HG03159 (cell line): ENCODE data around the gene PACS2.
"Not testable (repeated sequence)": the region's sequence is repeated elsewhere in the genome, so short reads cannot be mapped to it uniquely, and the experiment has no call there.

Experiments
- ATAC-seq: cut with Tn5 transposase; IDR thresholded peaks from one replicate; pipeline ENCODE4 v1.9.1; 2021; ENCODE audit warnings: mild to moderate bottlenecking, moderate library complexity; ENCODE audit not compliant: unreplicated experiment

PACS2 gene

DNA sequence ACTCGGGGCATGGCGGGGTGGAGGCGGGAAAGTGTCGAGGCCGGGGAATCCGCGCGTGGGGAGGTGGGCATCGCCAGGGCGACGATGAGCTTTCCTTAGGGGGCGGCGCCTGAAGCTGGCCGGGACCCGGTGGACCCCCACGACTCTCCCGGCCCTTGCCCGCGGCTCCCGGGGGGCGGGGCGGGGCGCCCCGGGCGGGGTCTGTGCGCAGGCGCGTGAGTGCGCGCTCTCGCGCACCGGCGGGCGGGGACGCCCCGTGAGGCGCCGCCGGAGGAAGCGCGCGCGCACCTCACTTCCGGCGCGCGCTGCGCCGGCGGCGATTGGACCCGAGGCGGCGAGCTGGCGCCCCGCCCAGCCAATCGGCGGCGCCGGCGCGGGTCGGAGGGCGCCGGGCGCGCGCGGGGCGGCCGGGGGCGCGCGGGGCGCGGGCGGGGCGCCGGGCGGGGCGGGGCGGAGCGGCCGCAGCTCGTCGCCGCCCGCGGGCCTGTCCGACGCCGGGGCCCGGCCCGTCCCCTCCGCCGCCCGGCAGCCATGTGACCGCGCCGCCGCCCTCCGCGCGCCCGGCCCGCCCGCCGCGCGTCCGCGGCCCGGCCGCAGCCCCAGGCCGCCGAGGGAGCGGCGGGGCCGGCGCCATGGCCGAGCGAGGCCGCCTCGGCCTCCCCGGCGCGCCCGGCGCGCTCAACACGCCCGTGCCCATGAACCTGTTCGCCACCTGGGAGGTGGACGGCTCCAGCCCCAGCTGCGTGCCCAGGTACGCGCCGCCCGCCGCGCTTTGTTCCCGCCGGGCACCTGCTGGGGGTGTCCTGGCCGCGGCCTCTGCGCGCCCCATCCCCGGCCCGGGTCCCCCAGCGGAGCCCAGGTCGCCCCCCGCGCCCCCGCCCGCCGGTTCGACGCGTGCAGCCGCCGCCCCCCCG is at the start of gene PACS2:
PACS2 (plus strand) TSS at position 462 of the 914 bp plus-strand sequence; CDS start at position 633, 171 bp downstream.
- ATAC-seq, result peak; percentile 56

DNA sequence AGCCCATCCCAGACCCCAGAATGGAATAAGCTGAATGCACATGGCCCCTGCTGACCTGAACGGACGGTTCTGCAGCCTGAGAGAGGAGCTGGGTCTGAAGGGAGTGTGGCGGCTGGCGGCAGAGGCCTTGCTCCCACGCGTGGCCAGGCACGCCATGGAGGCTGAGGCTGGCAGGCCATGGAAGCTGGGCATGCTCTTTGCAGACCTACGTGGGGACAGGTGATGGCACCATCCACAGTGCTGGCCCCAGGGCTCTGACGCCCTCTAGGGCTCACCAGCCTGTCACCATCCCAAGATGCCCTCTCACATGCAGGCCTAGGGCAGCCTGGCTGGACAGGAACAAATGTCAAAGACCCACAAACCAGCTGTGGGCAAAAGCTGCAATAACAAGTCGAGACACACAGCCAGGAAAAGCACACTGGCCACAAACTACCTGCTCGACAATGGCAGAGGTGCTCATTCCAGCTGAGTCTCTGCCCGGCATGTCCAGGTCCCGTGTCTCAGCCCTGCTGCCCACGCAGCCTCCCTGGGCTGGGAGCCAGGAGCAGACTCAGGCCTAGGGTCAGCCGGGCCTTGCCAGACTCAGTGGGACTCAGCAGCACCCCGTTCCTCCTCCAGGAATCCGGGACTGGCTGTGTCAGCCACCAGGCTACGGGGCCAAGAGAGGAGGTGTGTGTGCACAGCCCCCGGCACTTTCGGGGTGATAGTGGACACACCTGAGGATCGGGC is 46.6 kb upstream of the PACS2 start:
- no peak for ATAC-seq

DNA sequence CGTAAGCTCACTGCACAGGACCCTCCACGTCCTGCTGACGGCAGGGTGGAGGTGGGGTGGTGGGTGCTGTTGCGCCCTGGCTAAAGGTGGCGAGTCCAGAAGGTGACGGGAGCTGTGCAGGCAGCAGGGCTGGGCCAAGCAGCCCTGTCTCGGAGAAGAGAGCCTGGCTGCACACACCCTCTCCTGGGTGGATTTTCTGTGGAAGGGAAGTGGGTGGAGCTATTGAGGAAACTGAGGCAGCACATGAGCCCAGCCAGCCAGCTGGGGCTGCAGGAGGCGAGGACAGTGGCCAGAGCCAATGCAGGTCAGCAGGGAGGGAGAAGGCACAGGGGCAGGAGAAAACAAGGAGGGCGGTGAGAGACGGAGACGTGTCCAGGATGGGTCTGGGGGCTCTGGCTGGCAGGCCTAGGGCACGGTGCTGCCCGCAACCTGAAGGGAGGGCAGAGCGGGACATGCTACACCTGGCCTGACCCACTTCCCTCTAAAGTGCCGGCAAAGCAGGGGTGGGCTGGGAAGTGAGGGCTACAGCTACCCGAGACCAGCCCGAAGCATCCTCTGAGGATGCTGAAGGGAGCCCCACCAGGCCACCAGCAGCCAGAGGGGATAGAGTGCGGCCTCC is 45.7 kb upstream of the PACS2 start:
- ATAC-seq, result no peak

DNA sequence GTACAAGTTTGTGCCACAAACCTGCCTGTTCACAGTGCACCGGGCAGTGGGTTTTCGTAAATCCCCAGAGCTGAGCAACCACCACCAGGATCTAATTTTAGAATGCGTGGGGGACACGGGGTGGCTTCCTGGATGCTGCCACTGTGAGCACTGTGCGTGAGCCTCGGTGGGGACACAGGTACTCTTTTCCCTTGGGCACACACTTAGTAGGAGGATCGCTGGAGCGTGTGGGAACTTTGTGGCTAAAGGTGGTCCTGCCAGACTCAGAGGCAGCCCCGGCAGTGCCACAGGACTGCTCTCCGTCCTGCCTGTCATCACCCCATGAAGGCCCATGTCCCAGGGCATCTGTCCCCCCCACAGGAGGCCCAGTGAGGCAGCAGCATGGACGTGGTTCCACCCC is 45.1 kb upstream of the PACS2 start:
- no peak for ATAC-seq

DNA sequence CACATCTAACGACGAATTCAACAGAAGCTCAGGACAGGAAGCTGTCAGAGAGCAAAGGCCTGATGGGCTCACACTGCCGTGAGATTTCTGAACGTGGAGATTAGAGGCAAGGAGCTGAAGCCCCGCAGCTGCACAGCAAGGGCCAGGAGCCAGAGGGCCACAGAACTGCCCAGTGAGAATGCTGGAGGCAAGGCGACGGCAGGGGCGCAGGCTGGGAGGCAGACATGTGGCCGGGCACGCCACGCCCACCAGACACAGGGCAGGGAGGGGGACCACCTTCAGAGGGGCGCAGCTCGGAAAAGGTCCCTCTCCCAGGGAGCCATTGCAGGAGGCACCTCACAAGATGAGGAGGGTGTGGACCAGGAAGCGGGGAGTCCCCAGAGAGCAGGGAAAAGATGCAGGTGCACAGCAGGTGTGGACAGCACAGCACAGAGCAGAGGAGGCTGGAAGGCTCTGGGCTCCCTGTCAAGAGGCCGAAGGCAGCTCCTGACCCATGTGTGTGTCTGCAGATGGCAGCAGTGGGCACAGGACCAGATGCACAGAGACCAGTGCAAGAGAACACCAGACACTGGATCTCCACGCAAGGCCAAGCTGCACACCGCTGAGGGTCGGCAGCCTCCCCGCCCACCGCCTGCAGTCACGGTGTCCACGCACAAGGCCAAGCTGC is 43.2 kb upstream of the PACS2 start:
- ATAC-seq, result no peak

DNA sequence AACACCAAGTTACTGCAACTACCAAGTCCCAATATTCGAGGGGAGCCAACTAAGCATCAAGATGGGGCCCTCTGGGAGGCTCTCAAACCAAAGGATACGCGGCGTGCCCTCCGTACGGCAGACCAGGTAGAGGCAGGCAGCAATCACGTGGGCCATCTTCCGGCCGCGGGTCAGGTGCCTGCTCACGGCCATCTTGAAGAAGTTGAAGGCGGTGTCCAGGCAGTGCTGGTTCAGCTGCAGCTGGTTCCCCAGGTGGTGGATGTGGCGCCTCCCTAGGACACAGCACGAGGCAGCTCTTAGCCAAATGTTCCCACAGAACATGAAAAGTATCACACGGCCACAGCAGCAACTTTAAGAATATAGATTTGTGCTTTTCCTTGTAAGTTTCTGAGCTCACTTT is 41.9 kb upstream of the PACS2 start:
- ATAC-seq, result no peak

DNA sequence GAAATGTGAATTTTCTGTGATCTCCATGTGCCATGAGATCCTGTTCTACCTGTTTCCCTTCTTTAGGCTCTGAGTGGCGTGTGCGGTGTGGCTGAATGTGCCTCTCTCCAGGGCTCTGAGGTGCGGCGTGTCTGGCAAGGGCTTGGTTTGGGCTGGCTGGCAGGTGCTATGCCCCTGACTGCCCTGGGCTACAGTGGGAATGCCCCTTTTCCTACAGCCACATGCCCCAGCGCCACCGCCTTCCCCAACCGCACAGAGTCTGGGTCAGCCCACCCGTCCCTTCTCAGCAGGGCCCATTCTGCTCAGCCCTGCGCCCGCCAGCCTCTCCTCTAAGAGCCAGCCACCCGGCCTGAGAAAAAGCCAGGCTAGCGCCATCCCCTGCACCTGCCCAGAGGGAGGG is 41.5 kb upstream of the PACS2 start:
- no peak for ATAC-seq

DNA sequence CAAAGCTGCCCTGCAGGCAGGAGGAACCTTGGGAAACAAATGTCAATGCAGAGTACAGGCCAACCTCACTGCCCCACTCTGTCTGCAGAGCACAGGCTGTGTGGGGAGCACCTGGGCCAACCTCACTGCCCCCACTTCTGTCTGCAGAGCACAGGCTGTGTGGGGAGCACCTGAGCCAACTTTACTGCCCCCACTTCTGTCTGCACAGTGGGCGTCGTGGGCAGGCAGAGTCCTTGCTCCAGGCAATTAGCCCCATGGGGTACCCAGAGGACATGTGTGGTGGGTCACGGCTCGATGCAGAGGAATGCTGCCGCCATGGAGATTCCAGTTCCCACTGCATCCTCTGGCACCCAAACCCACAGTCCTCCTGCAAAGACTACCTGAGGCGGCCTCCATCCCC is 39.9 kb upstream of the PACS2 start:
- ATAC-seq, result no peak

DNA sequence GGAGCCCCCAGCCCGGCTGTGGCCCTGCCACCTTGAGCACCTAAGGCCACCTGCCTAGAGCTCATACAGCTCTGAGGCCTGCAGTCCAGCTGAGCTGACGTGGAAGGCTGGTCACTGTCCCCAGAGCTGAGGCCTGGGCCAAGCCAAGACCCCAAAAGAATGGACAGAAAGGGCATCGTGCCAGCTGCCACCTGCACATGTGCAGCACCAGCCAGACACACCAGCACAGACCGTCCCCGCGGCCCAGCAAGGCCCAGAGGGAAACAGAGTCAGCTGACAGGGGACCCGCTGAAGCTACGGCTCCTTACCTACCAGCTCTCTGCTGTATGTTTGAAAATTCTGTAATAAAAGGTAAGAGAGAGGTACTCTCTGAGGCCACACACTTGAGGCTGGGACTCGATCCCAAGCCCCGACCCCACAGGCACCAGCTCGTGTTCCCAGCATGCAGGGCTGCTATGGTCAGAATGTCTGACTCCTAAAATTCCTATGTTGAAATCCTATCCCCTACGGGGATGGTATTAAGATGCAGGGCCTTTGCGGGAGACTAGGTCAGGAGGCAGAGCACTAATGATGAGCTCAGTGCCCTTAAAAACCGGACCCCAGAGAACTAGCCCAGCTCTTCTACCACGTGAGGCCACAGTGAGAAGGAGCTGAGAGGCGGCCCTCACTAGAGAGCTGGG is 39.1 kb upstream of the PACS2 start:
- ATAC-seq, result no peak

DNA sequence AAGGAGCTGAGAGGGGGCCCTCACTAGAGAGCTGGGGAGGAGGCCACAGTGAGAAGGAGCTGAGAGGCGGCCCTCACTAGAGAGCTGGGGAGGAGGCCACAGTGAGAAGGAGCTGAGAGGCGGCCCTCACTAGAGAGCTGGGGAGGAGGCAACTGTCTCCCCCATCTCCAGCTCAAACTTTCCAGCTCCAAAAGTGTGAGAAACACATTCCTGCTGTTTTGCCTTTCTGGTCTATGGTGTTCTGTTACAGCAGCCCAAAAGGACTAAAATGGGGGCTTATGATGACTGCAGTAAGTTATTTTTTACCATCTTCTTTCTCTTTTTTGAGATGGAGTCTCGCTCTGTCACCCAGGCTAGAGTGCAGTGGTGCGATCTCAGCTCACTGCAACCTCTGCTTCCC is 37.1 kb upstream of the PACS2 start:
- not testable (repeated sequence) for ATAC-seq

DNA sequence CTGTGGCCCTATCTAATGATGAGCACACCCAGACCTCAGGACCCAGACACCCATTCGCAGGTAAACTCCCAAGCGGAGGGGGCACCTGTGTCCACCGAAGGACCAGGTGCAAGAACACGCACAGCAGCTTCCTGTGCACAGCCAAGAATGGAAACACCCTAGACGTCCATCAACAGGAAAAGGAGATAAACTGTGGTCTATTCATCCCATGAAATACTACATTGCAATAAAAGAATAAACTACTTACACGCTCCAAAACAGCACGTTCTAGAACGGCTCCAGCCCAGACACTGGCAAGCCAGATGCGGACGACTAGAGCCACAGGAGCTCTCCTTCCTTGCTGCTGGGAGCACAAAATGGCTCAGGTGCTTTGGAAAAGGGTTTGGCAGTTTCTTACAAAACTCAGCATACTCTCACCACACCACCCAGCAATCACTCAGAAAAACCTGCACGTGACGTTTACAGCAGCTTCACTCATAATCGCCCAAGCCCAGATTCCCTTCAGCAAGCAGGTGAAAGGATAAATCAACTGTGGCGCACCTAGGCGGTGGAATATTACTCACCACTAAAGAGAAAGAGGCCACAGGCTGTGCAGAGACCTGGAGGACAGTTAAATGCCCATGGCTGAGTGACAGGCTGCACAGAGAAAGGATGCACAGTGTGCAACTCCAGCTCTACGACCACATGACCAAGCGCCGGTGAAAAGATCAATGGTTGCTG is 34.7 kb upstream of the PACS2 start:
- no peak for ATAC-seq

DNA sequence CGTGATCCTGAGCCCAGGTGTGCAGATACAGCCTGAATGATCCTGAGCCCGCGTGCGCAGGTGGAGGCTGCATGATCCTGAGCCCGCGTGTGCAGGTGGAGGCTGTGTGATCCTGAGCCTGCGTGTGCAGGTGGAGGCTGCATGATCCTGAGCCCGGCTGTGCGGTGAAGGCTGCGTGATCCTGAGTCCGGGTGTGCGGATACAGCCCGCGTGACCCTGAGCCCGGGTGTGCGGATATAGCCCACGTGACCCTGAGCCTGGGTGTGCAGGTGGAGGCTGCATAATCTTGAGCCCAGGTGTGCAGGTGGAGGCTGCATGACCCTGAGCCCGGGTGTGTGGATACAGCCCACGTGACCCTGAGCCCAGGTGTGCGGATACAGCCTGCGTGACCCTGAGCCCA is 34.0 kb upstream of the PACS2 start:
- no peak for ATAC-seq

DNA sequence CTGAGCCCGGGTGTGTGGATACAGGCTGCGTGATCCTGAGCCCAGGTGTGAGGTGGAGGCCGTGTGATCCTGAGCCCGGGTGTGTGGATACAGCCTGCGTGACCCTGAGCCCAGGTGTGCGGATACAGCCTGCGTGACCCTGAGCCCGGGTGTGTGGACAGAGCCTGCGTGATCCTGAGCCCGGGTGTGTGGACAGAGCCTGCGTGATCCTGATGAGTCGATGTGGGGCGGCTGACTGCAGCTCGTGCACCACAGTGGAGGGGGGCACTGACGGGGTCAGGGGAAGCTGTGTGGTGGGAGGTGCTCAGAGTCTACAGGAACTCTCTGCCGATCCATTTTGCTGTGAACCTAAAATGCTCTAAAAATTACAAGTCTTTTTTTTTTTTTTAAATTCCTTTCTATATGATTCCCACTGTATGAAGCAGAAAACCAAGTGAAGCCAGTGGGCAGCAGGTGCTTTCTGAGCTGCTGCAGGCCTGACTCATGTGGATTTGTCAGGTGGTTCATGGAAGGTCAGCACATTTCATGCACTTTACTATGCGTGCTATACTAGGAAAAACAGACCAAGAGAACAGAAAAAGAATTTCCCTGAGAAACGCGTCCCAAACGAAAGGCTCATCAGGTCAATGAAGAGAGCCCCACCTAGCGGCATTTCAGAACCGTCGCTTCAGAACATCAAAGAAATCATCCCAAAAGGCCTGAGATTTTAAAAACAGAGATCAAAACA is 33.0 kb upstream of the PACS2 start:
- ATAC-seq, result no peak

DNA sequence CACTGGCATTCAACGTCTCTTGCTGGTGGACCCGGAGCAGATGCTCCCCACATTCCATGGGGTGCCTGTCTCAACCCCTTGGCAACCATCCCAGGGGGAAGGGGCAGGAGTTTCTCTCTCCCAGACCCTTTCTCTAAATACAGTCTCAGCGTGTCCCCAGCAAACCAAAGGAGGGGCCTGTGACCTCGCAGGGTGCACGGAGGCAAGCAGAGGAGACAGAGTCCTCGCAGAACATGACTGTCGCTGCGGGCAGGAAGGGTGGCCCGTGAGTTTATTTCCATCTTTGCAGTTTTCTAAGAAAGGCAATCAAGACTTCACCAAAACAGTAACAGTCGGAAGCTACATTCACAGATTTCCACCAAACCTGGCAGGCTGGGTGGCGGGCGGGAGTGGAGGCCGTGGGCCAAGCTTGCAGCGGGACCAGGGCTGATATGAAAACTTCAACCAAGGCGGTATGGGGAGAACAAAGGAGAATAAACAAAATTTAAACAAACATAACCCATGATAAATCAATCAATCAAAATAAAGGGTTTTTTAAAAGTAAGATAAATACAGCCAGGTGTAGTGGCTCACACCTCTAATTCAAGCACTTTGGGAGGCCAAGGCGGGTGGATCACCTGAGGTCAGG is 32.3 kb upstream of the PACS2 start:
- ATAC-seq, result no peak

DNA sequence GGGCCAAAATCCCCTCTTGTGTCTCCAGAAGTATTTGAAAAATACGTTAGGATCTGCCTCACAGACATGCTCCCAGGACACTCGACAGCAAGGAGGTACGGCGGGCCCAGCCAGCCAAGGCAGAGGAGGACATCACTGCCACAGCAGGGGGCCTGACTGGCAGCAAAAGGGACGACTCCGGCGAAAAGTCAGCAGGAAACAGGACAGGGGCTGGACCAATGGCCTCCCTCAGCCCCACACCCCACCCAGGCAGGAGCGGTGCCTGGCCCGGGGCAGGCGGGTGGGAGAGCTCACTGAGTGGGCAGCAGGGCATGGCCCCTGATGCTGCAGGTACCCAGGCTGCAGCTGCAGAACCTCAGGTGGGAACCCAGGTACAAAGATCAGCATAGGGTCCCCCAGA is 31.5 kb upstream of the PACS2 start:
- no peak for ATAC-seq

DNA sequence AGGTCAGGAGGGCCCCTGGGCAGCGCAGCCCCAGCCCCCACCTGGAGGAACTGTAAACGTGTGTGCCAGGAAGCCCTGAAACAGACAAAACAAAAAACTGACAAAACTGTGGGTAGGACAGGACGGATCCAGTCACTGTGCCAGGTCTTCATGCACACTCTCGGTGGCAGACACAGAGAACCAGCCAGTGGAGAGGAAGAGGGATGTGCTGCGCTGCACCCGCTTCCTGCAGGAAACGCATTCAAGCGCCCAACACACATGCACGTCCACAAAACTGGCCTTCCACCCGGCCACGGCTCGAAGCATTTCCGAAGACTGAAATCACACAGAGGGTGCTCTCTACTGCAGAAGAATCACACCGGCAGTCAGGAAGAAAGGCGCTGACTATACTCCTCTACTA is 30.6 kb upstream of the PACS2 start:
- no peak for ATAC-seq

DNA sequence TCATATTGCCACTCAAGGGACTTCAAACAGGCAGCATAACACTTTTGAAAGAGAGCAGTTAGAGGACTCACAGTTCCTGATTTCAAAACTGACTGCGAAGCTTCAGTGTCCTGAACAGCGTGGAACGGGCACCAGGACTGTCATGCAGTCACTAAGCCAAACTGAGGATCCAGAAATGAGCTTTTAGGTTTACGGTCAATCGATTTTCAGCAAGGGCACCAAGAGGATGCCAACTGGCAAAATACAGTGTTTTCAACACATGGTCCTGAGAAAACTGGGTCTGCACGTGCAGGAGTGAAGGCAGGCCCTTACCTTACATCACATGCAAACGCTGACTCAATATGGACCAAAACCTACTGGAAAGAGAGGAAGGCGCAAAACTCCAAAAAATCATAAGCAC is 29.4 kb upstream of the PACS2 start:
- no peak for ATAC-seq

DNA sequence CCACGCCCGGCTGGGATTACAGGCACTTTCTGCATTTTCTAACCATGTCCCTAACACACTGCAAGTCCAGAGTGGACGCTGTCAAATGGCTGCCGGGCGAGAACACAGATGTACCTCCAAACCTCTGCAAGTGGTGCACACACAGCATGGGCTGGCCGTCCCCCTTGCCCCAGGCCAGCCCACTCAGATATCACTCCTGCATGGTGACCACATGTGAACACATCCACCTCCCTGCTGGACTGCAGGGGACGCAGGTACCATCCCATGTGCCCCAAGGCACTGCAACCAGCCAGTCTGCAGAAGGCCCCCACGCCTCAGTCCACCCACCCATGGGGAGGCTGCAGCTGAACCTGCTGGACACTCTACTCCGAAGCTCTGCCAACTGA is 27.8 kb upstream of the PACS2 start:
- no peak for ATAC-seq
